Forelimb muscle (tissue), 1 donor: ENCODE measurements around the gene NUPR1. TPM values are rescaled to one million over a fixed set of nuclear protein-coding genes. Genes with fewer than 3 reads are reported as not detected.
"Not testable (repeated sequence)": the region's sequence is repeated elsewhere in the genome, so short reads cannot be mapped to it uniquely, and the experiment has no call there.

Experiments used
- DNase-seq: peaks from one replicate; pipeline ENCODE4 v3.0.0-alpha.2; 2013; ENCODE audit warnings: low read depth
- polyA plus RNA-seq: library from polyadenylated mRNA; unstranded; fragments of 120-200 nt; gene quantifications from one replicate; pipeline ENCODE4 v1.2.1, GENCODE V29; 2013; ENCODE audit not compliant: insufficient read length

NUPR1 gene
- polyA plus RNA-seq, 1 donor, result 27.9 TPM

DNA sequence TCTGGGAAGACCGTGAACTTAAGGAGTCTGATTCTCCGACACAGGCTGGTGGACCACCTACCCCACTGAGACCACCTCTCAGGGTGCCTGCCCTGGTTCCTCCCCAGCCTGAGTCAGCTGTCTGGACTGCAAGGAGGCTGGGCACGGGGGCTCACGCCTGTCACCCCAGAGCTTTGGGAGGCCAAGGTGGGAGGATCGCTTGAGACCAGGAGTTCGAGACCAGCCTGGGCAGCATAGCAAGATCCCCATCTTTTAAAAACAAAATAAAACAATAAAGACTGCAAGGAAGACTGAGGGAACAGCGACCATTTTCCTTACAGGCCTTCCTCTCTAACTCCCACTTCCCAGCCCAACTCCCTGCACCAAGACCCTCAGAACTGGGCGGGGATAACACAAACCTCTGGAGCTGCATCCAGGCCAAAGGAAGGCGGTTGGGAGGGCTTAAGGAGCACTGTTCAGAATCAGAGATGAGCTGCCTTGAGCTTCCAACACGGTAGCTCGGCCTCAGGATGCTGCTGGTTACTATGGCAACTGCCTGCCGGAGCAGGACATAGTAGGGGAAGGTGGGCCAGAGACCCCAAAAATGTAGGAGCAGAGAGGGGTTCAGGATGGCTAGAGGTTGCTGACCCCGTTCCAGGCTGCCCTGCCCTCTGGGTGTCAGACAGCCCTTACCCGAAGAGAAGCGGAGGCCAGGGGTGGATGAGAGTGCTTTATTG is 40.0 kb downstream of the NUPR1 start:
- no peak for DNase-seq

DNA sequence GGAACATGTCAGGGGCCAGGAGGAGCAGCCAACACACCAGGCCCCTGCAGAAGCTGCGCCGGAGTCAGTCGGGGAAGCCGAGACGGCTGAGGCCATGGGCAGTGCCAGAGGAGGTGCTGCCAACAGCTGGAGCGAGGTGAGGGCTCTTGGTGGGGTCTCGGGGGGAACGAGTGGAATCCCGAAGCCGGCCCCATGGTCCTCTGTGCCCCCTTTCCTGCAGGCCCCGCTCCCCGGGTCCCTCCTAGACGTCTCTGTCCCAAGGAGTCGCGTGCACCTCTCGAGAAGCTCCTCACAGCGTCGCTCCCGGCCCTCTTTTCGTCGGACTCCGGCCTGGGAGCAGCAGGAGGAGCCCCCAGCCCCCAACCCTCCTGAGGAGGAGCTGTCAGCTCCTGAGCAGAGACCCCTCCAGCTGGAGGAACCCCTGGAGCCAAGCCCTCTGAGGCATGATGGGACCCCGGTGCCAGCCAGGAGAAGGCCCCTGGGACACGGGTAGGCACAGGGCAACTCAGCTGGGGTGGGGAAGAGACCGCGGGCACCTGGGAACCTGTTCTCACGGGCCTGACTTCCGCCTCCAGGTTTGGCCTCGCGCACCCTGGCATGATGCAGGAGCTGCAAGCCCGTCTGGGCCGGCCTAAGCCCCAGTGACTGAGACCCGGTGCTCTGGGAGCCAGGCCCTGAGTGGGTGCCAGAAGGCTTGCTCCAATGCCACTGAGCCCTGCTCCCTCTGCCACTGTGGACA is 40.7 kb downstream of the NUPR1 start:
- no peak for DNase-seq

DNA sequence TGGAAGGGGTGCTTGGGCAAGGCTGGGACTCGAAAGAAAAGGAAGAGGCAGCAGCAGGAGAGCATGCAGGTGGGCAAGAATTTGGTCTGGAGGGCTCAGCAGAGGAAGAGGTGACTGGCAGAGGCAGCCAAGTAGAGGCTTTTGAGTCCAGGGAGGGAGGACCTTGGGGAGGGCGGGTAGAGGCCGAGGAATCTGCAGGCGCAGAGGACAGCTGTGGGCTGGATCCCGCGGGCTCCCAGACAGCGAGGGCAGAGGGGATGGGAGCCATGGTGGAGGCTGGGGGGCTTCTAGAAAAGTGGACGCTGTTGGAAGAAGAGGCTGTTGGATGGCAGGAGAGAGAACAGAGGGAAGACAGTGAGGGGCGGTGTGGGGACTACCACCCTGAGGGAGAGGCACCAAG is 41.4 kb downstream of the NUPR1 start:
- no peak for DNase-seq

- DNase-seq, result no peak
These were observed 41.9 kb downstream of the NUPR1 start for GRCh38 chr16:28496844-28497243.

DNA sequence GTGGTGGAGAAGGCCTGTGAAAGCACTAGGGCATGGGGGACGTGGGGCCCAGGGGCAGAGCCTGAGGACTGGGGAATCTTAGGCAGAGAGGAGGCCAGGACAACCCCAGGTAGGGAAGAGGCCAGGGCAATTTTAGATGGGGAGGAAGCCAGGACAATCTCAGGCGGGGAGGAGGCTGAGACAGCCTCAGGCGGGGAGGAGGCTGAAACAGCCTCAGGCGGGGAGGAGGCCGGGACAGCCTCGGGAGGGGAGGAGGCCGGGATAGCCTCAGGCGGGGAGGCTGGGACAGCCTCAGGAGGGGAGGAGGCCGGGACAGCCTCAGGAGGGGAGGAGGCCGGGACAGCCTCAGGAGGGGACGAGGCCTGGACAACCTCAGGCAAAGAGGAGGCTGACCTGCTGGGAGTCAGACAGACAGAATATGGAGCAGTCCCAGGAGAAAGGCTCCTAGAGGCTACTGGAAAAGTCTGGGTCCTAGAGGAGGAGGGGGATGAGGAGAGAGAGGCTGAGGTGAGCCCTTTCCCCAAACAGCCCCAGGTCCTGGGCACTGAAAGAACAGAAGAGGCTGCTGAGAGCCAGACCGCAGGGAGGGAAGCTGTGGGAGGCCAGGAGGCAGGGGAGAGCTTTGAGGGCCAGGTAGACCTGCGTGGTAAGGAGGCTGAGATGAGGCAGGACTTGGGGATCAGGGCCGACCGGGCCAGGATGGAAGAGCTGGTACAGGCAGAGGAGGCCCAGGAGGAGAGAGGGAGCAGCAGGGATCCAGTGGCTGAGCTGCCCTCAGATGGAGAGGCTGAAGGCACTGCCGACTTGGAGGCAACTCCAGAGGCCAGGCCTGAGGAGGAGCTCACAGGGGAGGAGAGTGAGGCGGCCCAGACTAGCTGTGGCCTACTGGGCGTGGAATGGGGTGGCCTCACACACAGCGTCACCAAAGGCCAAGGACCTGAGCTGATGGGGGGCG is 42.7 kb downstream of the NUPR1 start:
- no peak for DNase-seq

- DNase-seq, result no peak
These were observed 43.5 kb downstream of the NUPR1 start for GRCh38 chr16:28495098-28495793.

GRCh38 chr16:28494121-28494851 is 44.5 kb downstream of the NUPR1 start, which contains the start of gene APOBR:
TSS of gene APOBR (plus strand) at chr16:28494643. CDS start at chr16:28494682, 39 bp downstream.
- DNase-seq, result no peak

DNA sequence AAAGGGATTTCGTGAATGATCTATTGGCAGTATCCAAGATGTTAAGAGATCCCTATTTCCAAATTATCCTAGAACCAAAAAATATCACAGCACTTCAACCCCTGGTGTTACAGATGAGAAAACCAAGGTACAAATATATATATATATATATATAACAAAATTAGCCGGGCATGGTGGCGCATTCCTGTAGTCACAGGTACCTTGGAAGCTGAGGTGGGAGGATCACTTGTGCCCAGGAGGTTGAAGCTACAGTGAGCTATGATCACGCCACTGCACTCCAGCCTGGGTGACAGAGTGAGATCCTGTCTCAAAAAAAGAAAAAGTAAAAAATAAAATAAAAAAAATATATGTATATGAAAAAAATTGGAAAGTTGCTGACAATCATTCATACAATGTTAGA is 46.3 kb downstream of the NUPR1 start:
- no peak for DNase-seq

GRCh38 chr16:28491970-28492474 is 46.8 kb downstream of the NUPR1 start, which contains the start of gene CLN3:
TSS of gene CLN3 (minus strand) at chr16:28492074. CDS start at chr16:28491759, 315 bp downstream.
- DNase-seq, result peak; percentile 91

DNA sequence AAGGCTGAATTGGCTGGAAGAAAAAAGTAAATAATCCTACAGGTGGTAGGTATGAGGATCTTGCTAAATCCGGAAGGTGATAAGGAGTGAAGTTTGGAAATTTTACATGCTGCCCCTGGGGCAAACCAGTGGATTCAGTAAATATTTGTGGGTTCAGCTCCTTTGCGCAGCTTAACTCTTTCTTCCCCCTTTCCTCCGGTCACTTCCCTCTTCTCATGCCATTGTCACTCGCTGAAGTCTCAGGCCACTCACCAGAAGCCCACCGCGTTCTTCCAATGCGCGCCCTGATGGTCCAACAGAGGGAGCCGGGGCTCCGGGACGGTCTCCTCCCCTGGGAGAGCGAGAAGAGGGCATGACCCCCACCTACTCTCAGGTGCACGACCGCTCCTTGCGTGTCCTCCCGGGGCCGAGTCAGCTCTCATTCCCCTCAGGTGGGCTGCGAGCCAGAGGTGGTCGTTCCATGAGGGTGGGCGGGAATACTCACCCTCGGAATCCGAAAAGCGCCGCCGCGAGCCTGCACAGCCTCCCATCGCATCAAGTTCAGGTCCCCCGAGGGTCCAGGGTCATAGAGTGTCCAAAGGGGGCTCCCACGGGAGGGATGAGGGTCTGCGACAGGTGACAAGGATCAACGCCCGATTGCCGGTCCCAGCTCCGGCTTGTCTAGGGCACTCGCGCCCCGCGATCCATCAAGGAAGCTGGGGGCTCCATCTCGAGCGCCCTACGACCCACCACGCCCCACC is 47.4 kb downstream of the NUPR1 start:
- no peak for DNase-seq

DNA sequence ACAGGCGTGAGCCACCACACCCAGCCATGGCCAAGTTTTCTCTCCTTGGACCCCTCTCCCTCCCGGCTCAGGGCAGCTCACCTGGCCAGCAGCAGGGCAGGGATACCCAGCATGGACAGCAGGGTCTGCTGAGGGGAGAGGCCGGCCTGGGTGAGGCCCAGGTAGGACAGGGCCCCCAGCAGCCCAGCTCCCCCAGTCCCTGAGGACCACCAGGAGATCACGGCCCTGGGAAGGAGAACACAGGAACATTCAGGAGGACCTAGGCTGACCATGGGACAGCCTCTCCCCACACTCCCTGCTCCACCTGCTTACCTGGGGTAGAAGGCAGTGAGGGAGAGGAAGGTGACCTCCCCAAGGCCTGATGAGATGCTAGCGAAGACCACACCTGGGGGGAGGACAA is 52.5 kb downstream of the NUPR1 start:
- DNase-seq, result no peak

DNA sequence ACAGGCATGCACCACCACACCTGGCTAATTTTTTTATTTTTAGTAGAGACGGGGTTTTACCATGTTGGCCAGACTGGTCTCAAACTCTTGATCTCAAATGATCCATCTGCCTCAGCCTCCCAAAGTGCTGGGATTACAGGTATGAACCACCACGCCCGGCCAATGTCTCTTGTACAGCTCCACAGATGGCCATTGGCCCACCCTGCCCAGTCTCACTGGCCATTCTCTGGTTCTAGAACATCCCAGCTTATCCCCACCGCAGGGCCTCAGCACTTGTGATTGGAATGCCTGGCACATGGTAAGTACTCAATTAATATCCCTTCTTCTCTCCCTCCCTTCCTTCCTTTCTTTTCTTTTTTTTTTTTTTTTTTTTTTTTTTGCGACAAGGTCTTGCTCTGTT is 55.4 kb downstream of the NUPR1 start:
- DNase-seq, result not testable (repeated sequence)

Other genes with a start within 250 kb of the NUPR1 start
- 21.8 TPM for gene SBK1, start 246.4 kb downstream of the NUPR1 start, polyA plus RNA-seq
- gene NPIPB6, start 175.5 kb downstream of the NUPR1 start, polyA plus RNA-seq, result 2.0 TPM
- gene EIF3CL, start 135.1 kb downstream of the NUPR1 start, polyA plus RNA-seq, result 48.4 TPM
- gene NPIPB7, start 66.6 kb downstream of the NUPR1 start, polyA plus RNA-seq, result 0.46 TPM
- gene CLN3, start 46.9 kb downstream of the NUPR1 start, polyA plus RNA-seq, result 11.8 TPM
- gene APOBR, start 44.3 kb downstream of the NUPR1 start, polyA plus RNA-seq, result 0.67 TPM
- not detected for gene IL27, start 32.1 kb downstream of the NUPR1 start, polyA plus RNA-seq
- gene SGF29, start 14.9 kb upstream of the NUPR1 start, polyA plus RNA-seq, result 17.5 TPM
- gene SULT1A2, start 58.1 kb upstream of the NUPR1 start, polyA plus RNA-seq, result 0.66 TPM
- gene SULT1A1, start 71.1 kb upstream of the NUPR1 start, polyA plus RNA-seq, result 15.5 TPM
- not detected for gene NPIPB8, start 99.1 kb upstream of the NUPR1 start, polyA plus RNA-seq
- 313 TPM for gene EIF3C, start 172.5 kb upstream of the NUPR1 start, polyA plus RNA-seq
- gene NPIPB9, start 212.8 kb upstream of the NUPR1 start, polyA plus RNA-seq, result 0.86 TPM